ENCODE data around the gene ATP4A.

Gene ATP4A

DNA sequence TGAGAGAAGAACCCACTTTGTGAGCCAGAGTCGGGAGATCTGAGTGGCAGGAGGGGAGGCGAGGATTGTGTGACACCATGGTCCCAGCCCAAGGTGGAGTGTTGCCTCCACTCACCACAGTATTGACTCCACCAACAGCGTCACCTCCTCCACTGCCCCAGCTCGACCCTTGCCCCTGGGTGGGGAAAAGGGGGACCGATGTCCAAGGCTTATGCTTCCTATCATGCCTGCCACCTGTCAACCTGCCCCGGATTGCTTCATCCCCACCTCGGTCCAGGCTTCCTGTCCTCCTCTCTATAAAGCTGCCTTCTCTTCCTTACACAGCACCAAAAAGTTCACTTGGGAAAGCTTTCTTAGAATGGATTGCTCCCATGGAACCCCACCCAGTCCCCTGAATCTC lies 57.4 kb downstream of the ATP4A start:
- Histone ChIP-seq H3K27ac (ENCODE audit: insufficient read depth, low read length, poor library complexity, severe bottlenecking) (no peak overlapping the region), H3K4me3 (ENCODE audit: insufficient read depth, low read depth, low read length, poor library complexity, severe bottlenecking) (no peak overlapping the region), H3K36me3 (ENCODE audit: control insufficient read depth, insufficient read depth, low read length) (no peaks in the 10 kb centered on the region), H3K9me3 (ENCODE audit: control insufficient read depth, low read length) (no peaks in the 10 kb centered on the region), H3K27me3 (replicated peaks; ENCODE audit: control insufficient read depth, insufficient read depth, low read length, poor library complexity, severe bottlenecking) (no peaks in the 10 kb centered on the region), H3K4me1 (ENCODE audit: control insufficient read depth, insufficient read depth, low read length, poor library complexity, severe bottlenecking) (peaks cover 16% of the 10 kb centered on the region)
- no peak for DNase-seq

GRCh38 chr19:35502751-35503150 lies 60.7 kb downstream of the ATP4A start:
- H3K27ac ChIP-seq (ENCODE audit: insufficient read depth, low read length, poor library complexity, severe bottlenecking), result no peak overlapping the region

DNA sequence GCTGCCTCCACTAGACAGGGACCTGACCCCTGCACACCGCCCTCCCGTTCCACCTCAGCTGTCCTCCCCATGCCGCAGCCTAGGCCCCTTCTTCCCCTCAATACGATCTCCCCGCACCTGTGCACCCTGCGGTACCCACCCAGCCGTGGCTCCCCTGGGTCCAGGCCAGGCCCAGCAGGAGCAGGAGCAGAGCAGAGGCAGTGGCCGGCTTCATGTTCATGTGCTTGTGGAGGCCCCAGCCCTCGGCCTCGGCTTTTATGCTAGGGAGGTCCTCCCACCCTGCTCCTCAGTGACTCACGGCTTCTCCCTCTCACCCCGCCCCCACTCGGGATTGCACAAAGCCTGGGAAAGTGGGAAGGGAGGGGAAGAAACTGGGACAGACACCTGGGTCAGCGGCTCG lies 61.8 kb downstream of the ATP4A start:
- Histone ChIP-seq H3K36me3 (ENCODE audit: control insufficient read depth, insufficient read depth, low read length) (no peaks in the 10 kb centered on the region), H3K27ac (ENCODE audit: insufficient read depth, low read length, poor library complexity, severe bottlenecking) (no peak overlapping the region), H3K9me3 (ENCODE audit: control insufficient read depth, low read length) (no peaks in the 10 kb centered on the region), H3K4me3 (ENCODE audit: insufficient read depth, low read depth, low read length, poor library complexity, severe bottlenecking) (no peak overlapping the region), H3K4me1 (ENCODE audit: control insufficient read depth, insufficient read depth, low read length, poor library complexity, severe bottlenecking) (no peaks in the 10 kb centered on the region), H3K27me3 (replicated peaks; ENCODE audit: control insufficient read depth, insufficient read depth, low read length, poor library complexity, severe bottlenecking) (no peaks in the 10 kb centered on the region)
- DNase-seq, result no peak

More at GRCh38 chr19:35502751-35503150, 60.7 kb downstream of the ATP4A start:
- H3K36me3 ChIP-seq (ENCODE audit: control insufficient read depth, insufficient read depth, low read length), result no peaks in the 10 kb centered on the region
- H3K27me3 ChIP-seq (replicated peaks; ENCODE audit: control insufficient read depth, insufficient read depth, low read length, poor library complexity, severe bottlenecking), result no peaks in the 10 kb centered on the region
- H3K4me1 ChIP-seq (ENCODE audit: control insufficient read depth, insufficient read depth, low read length, poor library complexity, severe bottlenecking), result no peaks in the 10 kb centered on the region
- no peak overlapping the region for H3K4me3 ChIP-seq (ENCODE audit: insufficient read depth, low read depth, low read length, poor library complexity, severe bottlenecking)
- no peak for DNase-seq
- H3K9me3 ChIP-seq (ENCODE audit: control insufficient read depth, low read length), result no peaks in the 10 kb centered on the region

DNA sequence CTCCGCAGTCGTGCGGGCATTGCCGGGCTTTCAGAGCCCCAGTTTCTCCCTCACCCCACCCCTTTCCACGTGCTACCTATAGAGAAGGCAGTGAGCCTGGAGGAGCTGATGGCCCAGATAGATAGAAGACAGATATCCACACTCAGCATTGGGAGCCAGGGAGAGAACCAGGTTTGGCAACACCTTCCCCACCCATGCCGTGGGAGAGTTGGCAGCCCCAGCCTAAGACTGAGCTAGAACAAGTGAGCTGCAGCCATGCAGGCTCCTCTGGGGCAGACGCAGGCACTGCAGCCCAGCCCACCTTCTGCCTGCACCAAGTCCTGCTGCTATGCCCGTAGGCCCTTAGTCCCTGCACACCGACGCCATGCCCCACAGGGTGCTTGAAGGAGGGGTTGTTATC lies 62.8 kb downstream of the ATP4A start:
- DNase-seq, result no peak
- H3K4me3 ChIP-seq (ENCODE audit: insufficient read depth, low read depth, low read length, poor library complexity, severe bottlenecking), result no peak overlapping the region
- no peak overlapping the region for H3K27ac ChIP-seq (ENCODE audit: insufficient read depth, low read length, poor library complexity, severe bottlenecking)
- no peaks in the 10 kb centered on the region for H3K4me1 ChIP-seq (ENCODE audit: control insufficient read depth, insufficient read depth, low read length, poor library complexity, severe bottlenecking)
- H3K9me3 ChIP-seq (ENCODE audit: control insufficient read depth, low read length), result no peaks in the 10 kb centered on the region
- H3K27me3 ChIP-seq (replicated peaks; ENCODE audit: control insufficient read depth, insufficient read depth, low read length, poor library complexity, severe bottlenecking), result no peaks in the 10 kb centered on the region
- H3K36me3 ChIP-seq (ENCODE audit: control insufficient read depth, insufficient read depth, low read length), result no peaks in the 10 kb centered on the region
